Measurements from ENCODE around the gene RAB3GAP1. TPM values are rescaled to one million over a fixed set of nuclear protein-coding genes. Genes with fewer than 3 reads are reported as not detected.
"Not testable (repeated sequence)": the region's sequence is repeated elsewhere in the genome, so short reads cannot be mapped to it uniquely, and the experiment has no call there.

Gene RAB3GAP1
- total and polyA plus RNA-seq, 4 experiments from 2014 or later = 8.4 to 46.7 (median 34.3) TPM

DNA sequence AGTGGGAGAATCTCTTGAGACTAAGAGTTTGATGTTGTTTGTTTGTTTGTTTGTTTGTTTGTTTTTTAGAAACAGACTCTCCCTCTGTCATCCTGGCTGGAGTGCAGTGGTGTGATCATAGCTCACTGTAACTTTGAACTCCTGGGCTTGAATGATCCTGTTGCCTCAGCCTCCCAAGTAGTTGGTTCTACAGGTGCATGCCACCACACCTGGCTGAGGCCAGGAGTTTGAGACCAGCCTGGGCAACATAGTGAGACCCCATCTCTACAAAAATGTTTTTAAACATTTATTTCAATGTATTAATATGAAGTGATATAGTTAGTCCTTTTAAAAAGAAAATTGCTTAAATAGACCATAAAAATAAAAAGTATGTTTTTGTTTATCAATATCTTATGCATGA, 40.5 kb upstream of the RAB3GAP1 start:
- Histone ChIP-seq H3K9me3 (ENCODE audit: control insufficient read depth in 1 of 2, low read length in 2 of 2) (no peaks in the 10 kb centered on the region), H3K4me1 (ENCODE audit: insufficient read depth, low read length) (no peaks in the 10 kb centered on the region), H3K27ac (ENCODE audit: low read depth, low read length) (no peak overlapping the region), H3K36me3 (ENCODE audit: insufficient read depth, low read length) (no peaks in the 10 kb centered on the region), H3K27me3 (ENCODE audit: insufficient read depth, low read length) (no peaks in the 10 kb centered on the region), H3K4me3 (ENCODE audit: low read length in 2 of 2) (no peak overlapping the region)
- Mint-ChIP-seq H3K4me3 (no peak overlapping the region), H3K27ac (no peak overlapping the region), H3K27me3 (peaks cover 5 to 11% of the 10 kb centered on the region in 2 donors), H3K9me3 (peaks cover 0 to 7% (median 4%) of the 10 kb centered on the region in 8 donors), H3K36me3 (no peaks in the 10 kb centered on the region), H3K4me1 (peaks cover 0 to 3% (median 0%) of the 10 kb centered on the region in 4 donors)
- CTCF ChIA-PET (ENCODE audit: partially characterized antibody) = interaction anchor here (2.3 kb wide), 1 partner anchor 10 kb away, joined by 6 read pairs; no protein-coding TSS in a partner anchor
- POLR2A ChIA-PET (ENCODE audit: partially characterized antibody) = no interaction called here
- intact Hi-C loops (cut with micrococcal nuclease) = no loop called here
- no peak for DNase-seq

DNA sequence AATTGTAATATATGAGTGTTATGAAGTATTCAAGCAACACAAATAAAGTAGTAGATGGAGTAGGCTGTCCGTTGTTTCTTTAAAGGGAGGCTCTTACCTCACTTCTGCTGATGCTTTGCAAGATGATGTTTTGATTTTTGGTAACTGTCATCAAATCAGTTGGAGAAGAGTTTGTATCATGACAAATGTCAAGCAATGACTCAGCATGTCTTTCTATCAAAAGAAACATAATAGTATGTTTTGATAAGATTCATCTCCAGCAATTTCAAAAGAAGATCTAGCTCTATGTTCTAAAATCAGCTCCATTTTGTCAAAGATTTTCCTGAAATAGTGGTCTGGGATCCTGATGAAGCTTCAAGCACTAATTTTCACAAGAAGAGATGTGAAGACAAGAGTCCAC, 30.5 kb upstream of the RAB3GAP1 start:
- Mint-ChIP-seq H3K4me1 (peaks cover 0 to 2% (median under 1%) of the 10 kb centered on the region in 4 donors), H3K27ac (no peak overlapping the region), H3K27me3 (peaks cover 0 to 5% of the 10 kb centered on the region in 2 donors), H3K4me3 (no peak overlapping the region), H3K36me3 (no peaks in the 10 kb centered on the region), H3K9me3 (peaks cover 0 to 4% (median 0%) of the 10 kb centered on the region in 8 donors)
- ChIA-PET CTCF (ENCODE audit: partially characterized antibody) (interaction anchor here (1.3 kb wide), 1 partner anchor 17 kb away, joined by 3 read pairs; no protein-coding TSS in a partner anchor), POLR2A (ENCODE audit: partially characterized antibody) (no interaction called here)
- H3K4me3 ChIP-seq (ENCODE audit: low read length in 2 of 2) = no peak overlapping the region
- H3K9me3 ChIP-seq (ENCODE audit: control insufficient read depth in 1 of 2, low read length in 2 of 2) = no peaks in the 10 kb centered on the region
- no peak overlapping the region for H3K27ac ChIP-seq (ENCODE audit: low read depth, low read length)
- no peaks in the 10 kb centered on the region for H3K4me1 ChIP-seq (ENCODE audit: insufficient read depth, low read length)
- no peak for DNase-seq
- no peaks in the 10 kb centered on the region for H3K27me3 ChIP-seq (ENCODE audit: insufficient read depth, low read length)
- H3K36me3 ChIP-seq (ENCODE audit: insufficient read depth, low read length) = no peaks in the 10 kb centered on the region
- intact Hi-C loops (cut with micrococcal nuclease) = no loop called here

DNA sequence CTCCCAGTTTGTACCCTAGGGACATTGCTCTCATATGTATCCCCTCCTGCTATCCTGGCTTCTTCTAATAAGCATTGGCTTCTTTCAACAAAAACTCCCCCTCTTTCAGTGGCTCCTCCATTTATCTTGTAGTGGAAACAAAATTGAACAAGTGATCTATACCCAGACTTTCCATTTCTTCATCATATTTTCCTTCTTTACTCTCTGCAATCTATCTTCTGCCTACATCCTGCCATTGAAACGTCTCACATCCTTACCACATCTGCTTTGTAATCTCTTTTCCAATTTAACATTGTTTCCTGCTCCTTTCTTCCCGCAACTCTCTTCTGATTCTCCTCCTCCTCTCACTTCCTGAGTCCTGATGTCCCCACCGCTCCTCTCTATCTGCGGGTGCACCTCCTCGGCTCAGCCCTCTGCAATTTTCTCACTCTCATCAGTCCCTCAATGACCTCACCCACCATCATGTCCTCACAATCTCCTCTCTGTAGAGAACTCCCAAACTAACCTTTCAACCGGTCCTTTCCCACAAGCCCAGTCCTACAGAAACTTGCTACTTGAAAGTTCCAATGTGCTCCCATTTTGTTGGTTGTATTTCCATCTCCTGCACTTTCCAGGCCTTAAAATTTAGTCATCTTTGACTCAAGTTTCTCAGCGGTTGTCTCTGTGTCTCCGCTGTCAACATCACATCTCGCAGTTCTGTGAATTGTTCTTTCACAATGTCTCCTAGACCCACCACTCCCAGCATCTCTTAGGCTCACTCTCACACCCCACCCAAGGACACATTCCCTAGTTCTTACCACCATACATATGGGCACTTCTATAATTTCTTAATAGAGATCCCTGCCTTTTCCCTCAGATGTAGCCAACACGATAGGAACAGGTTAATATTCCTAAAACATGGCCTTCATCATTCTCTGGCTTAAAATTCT, 28.9 kb upstream of the RAB3GAP1 start:
- no peaks in the 10 kb centered on the region for H3K9me3 Mint-ChIP-seq
- Histone ChIP-seq H3K9me3 (ENCODE audit: control insufficient read depth in 1 of 2, low read length in 2 of 2) (no peaks in the 10 kb centered on the region), H3K27me3 (ENCODE audit: insufficient read depth, low read length) (no peaks in the 10 kb centered on the region), H3K36me3 (ENCODE audit: insufficient read depth, low read length) (no peaks in the 10 kb centered on the region), H3K4me1 (ENCODE audit: insufficient read depth, low read length) (no peaks in the 10 kb centered on the region), H3K27ac (ENCODE audit: low read depth, low read length) (no peak overlapping the region), H3K4me3 (ENCODE audit: low read length in 2 of 2) (no peak overlapping the region)
- ChIA-PET CTCF (ENCODE audit: partially characterized antibody) (no interaction called here), POLR2A (ENCODE audit: partially characterized antibody) (interaction anchor here (0.6 to 1.0 kb wide), 2 partner anchors 58 to 96 kb away, joined by 3 read pairs; no protein-coding TSS in a partner anchor)
- no peak overlapping the region for H3K27ac Mint-ChIP-seq
- H3K4me3 Mint-ChIP-seq = no peak overlapping the region
- H3K36me3 Mint-ChIP-seq = no peaks in the 10 kb centered on the region
- H3K4me1 Mint-ChIP-seq = peaks cover 0 to 2% (median under 1%) of the 10 kb centered on the region in 4 donors
- intact Hi-C loops (cut with micrococcal nuclease) = no loop called here
- no peak for DNase-seq
- H3K27me3 Mint-ChIP-seq = peaks cover 0 to 3% of the 10 kb centered on the region in 2 donors

DNA sequence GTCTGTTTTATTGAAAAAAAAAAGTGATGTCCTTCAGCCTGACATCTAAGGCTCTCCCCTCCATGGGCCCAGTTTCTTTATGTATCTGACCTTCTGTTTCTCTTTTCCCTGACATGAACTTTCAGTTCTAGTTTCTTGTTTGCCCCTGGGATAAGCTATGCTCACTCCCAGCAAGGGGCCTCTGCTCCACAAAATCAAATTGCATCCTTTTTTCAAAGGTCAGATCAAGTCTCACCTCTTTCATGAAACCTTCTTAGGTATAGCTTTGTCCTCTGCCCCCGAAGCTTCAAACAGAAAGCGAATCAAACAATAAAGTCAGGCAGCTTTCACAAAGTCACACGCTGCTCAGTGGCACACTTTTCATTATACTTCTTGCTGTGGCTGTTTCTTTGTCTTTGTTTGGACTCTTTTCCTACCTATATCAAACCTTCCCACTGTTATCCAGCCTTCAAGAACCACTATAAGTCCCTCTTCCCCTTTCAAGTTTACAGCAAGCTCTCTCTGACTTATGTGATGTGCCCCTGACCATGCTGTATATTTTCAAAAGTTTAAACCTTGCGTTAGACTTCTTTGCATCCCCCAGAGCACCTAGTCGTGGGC, 28.1 kb upstream of the RAB3GAP1 start:
- H3K4me3 Mint-ChIP-seq = no peak overlapping the region
- H3K27ac Mint-ChIP-seq = peak overlapping the region in 1 of 7 donors; percentile 10
- H3K9me3 Mint-ChIP-seq = no peaks in the 10 kb centered on the region
- no peaks in the 10 kb centered on the region for H3K36me3 Mint-ChIP-seq
- no peaks in the 10 kb centered on the region for H3K4me1 ChIP-seq (ENCODE audit: insufficient read depth, low read length)
- intact Hi-C loops (cut with micrococcal nuclease) = no loop called here
- H3K4me3 ChIP-seq (ENCODE audit: low read length in 2 of 2) = no peak overlapping the region
- H3K27ac ChIP-seq (ENCODE audit: low read depth, low read length) = no peak overlapping the region
- H3K27me3 ChIP-seq (ENCODE audit: insufficient read depth, low read length) = no peaks in the 10 kb centered on the region
- DNase-seq = no peak
- peaks cover 0 to 3% of the 10 kb centered on the region in 2 donors for H3K27me3 Mint-ChIP-seq
- CTCF ChIA-PET (ENCODE audit: partially characterized antibody) = no interaction called here
- no peaks in the 10 kb centered on the region for H3K36me3 ChIP-seq (ENCODE audit: insufficient read depth, low read length)
- no peaks in the 10 kb centered on the region for H3K9me3 ChIP-seq (ENCODE audit: control insufficient read depth in 1 of 2, low read length in 2 of 2)
- peaks cover 0 to 2% (median under 1%) of the 10 kb centered on the region in 4 donors for H3K4me1 Mint-ChIP-seq
- POLR2A ChIA-PET (ENCODE audit: partially characterized antibody) = interaction anchor here (1.0 kb wide), 1 partner anchor 59 kb away, joined by 3 read pairs; no protein-coding TSS in a partner anchor

DNA sequence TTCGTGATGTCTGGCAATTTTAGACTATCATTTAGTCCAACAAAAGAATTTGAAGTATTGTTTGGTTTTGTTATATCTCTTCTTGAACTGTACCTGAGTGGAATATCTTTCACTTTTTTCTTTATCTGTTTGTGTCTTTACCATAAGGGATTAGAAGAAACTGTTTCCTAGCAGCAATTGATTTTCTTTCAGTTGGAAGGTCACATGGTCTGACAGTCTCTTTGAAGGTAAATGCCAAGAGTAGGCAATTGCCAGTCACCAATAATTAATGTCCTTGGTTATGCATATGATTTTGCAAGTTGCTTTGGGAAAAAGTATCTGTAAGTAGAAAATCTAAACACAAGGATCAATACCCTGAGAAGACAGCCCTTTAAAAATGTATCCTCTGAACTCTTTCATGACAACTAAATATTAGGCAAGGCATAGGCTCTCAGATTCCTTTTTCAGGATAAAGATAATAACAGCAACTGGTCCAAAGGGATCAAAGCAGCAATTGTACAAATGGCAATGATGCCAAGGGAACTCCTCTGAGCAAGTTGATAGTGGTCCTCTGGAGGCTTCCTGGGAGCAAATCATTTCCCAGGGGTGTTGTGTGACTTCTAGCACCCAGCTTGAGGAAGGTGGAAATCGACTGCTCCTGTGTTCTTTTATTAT, 22.5 kb upstream of the RAB3GAP1 start:
- no peak overlapping the region for H3K27ac Mint-ChIP-seq
- no peaks in the 10 kb centered on the region for H3K9me3 Mint-ChIP-seq
- POLR2A ChIA-PET (ENCODE audit: partially characterized antibody) = no interaction called here
- no peak overlapping the region for H3K4me3 Mint-ChIP-seq
- Histone ChIP-seq H3K36me3 (ENCODE audit: insufficient read depth, low read length) (no peaks in the 10 kb centered on the region), H3K27me3 (ENCODE audit: insufficient read depth, low read length) (no peaks in the 10 kb centered on the region), H3K4me1 (ENCODE audit: insufficient read depth, low read length) (no peaks in the 10 kb centered on the region), H3K27ac (ENCODE audit: low read depth, low read length) (no peak overlapping the region), H3K9me3 (ENCODE audit: control insufficient read depth in 1 of 2, low read length in 2 of 2) (no peaks in the 10 kb centered on the region), H3K4me3 (ENCODE audit: low read length in 2 of 2) (no peak overlapping the region)
- no peaks in the 10 kb centered on the region for H3K36me3 Mint-ChIP-seq
- CTCF ChIA-PET (ENCODE audit: partially characterized antibody) = no interaction called here
- intact Hi-C loops (cut with micrococcal nuclease) = no loop called here
- no peak for DNase-seq
- peaks cover 3% of the 10 kb centered on the region in 2 donors for H3K27me3 Mint-ChIP-seq
- H3K4me1 Mint-ChIP-seq = no peaks in the 10 kb centered on the region

DNA sequence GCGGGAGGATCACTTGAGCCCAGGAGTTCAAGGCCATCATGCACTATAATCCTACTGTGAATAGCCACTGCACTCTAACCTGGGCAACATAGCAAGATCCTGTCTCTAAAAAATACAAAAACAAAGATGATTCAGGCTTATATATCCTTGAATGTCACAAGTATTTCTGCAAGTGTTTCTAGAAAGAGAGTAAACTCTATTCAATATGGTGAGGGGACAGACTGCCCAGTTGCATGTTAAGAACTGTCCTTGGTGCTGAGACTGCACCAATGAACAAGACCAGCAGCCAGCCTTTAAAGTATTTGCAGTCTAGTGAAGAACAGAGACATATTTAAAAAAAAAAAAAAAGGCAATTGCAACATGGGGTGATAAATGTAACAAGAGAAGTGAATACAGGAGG, 21.3 kb upstream of the RAB3GAP1 start:
- ChIA-PET POLR2A (ENCODE audit: partially characterized antibody) (no interaction called here), CTCF (ENCODE audit: partially characterized antibody) (no interaction called here)
- H3K4me3 ChIP-seq (ENCODE audit: low read length in 2 of 2) = no peak overlapping the region
- no peaks in the 10 kb centered on the region for H3K27me3 ChIP-seq (ENCODE audit: insufficient read depth, low read length)
- H3K9me3 ChIP-seq (ENCODE audit: control insufficient read depth in 1 of 2, low read length in 2 of 2) = no peaks in the 10 kb centered on the region
- no peaks in the 10 kb centered on the region for H3K4me1 Mint-ChIP-seq
- peaks cover under 1 to 3% of the 10 kb centered on the region in 2 donors for H3K27me3 Mint-ChIP-seq
- H3K27ac Mint-ChIP-seq = no peak overlapping the region
- H3K4me3 Mint-ChIP-seq = no peak overlapping the region
- intact Hi-C loops (cut with micrococcal nuclease) = no loop called here
- no peak for DNase-seq
- H3K4me1 ChIP-seq (ENCODE audit: insufficient read depth, low read length) = no peaks in the 10 kb centered on the region
- no peaks in the 10 kb centered on the region for H3K36me3 ChIP-seq (ENCODE audit: insufficient read depth, low read length)
- no peak overlapping the region for H3K27ac ChIP-seq (ENCODE audit: low read depth, low read length)
- no peaks in the 10 kb centered on the region for H3K36me3 Mint-ChIP-seq
- no peaks in the 10 kb centered on the region for H3K9me3 Mint-ChIP-seq

DNA sequence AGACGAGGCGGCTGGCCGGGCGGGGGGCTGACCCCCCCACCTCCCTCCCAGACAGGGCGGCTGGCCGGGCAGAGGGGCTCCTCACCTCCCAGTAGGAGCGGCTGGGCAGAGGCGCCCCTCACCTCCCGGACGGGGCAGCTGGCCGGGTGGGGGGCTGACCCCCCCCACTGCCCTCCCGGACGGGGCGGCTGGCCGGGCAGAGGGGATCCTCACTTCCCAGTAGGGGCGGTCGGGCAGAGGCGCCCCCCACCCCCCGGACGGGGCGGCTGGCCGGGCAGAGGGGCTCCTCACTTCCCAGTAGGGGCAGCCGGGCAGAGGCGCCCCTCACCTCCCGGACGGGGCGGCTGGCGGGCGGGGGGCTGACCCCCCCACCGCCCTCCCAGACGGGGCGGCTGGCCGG, 18.9 kb upstream of the RAB3GAP1 start:
- H3K36me3 ChIP-seq (ENCODE audit: insufficient read depth, low read length); H3K27ac Mint-ChIP-seq; intact Hi-C loops (cut with micrococcal nuclease); H3K9me3 ChIP-seq (ENCODE audit: control insufficient read depth in 1 of 2, low read length in 2 of 2); H3K4me3 Mint-ChIP-seq; H3K36me3 Mint-ChIP-seq; H3K9me3 Mint-ChIP-seq; DNase-seq; H3K27me3 Mint-ChIP-seq; H3K4me3 ChIP-seq (ENCODE audit: low read length in 2 of 2); H3K27me3 ChIP-seq (ENCODE audit: insufficient read depth, low read length); CTCF ChIA-PET (ENCODE audit: partially characterized antibody); H3K4me1 Mint-ChIP-seq; POLR2A ChIA-PET (ENCODE audit: partially characterized antibody); H3K27ac ChIP-seq (ENCODE audit: low read depth, low read length); H3K4me1 ChIP-seq (ENCODE audit: insufficient read depth, low read length): not testable (repeated sequence)

Measured in CD4-positive, alpha-beta memory T cell (primary cell).